ENCODE data around the gene NAALADL2.
"Not testable (repeated sequence)": the region's sequence is repeated elsewhere in the genome, so short reads cannot be mapped to it uniquely, and the experiment has no call there.

Gene NAALADL2

DNA sequence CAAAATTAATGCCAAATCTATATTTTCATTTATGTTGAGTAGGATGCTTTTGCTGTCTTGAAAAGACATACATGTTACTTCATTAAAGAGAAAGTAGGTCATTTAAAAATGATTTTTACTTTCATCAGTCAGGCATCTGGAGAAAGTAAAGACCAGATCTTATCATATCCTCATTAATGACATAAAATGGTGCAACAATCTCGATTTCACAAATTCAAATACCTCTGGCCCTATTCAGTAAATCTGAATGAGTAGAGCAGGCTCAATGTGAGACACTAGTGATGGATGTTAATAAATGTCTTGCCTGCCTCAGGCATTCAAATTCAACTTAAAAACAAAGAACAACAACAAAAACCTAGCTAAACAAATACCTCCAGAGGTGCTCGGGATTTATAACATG, 714.1 kb downstream of the NAALADL2 start:
- no peak for DNase-seq (ENCODE audit: low read depth, low spot score)

DNA sequence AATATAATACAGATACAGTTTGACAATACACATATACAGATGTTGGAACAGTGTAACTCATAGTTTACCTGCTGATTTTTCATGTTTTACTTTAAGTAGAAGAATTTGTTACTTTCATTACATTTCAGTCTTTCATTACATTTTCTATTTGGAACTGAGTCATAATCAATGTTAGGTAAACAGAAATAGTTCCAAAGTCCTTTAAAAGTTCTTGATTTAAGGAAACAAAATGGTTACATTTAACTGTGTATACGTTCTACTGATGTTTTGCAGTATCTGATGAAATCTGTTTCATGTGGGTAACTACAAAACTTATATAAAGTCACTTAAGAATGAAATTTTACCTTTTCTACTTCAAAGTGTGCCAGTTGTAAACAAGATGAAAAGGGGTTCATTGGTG, 721.2 kb downstream of the NAALADL2 start:
- DNase-seq (ENCODE audit: low read depth, low spot score): no peak

- DNase-seq (ENCODE audit: low read depth, low spot score): no peak
Observed at GRCh38 chr3:175585898-175586297, 726.8 kb downstream of the NAALADL2 start.

DNA sequence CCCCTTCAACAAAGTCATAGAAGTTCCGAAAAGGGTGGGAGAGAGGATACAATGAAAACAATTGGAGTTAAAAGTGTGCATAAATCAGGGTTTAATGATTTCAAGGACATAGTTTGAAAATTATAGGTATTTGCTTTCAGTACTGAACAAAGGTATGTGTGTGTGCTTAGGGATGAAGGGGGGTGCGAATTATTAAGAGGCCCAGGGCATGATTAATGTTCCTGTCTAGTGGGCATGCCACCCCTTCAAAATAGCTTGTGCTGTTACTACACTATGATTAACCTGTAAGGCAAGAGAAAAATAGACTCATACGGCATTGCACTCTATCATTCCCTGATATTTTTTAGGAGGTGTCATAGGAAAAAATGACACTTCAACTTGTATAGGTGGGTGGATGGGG, 731.6 kb downstream of the NAALADL2 start:
- DNase-seq (ENCODE audit: low read depth, low spot score): no peak

DNA sequence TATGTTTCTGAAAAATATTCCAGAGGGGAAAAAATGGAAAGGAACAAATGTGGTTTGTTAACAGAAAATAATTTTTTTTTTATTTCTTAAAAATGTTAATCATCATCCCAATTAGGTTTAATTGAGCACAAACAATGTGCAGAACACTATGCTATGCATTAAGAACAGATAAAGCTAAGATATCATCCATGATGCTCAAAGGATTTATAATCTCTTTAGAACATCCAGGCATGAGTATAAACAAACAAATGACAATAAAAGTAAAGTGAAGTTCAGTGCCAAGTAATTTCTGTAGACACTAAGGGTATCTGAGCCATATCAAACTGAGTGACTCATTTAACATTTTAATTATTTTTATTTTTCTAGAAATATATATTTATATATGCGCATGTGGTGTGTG, 732.2 kb downstream of the NAALADL2 start:
- no peak for DNase-seq (ENCODE audit: low read depth, low spot score)

DNA sequence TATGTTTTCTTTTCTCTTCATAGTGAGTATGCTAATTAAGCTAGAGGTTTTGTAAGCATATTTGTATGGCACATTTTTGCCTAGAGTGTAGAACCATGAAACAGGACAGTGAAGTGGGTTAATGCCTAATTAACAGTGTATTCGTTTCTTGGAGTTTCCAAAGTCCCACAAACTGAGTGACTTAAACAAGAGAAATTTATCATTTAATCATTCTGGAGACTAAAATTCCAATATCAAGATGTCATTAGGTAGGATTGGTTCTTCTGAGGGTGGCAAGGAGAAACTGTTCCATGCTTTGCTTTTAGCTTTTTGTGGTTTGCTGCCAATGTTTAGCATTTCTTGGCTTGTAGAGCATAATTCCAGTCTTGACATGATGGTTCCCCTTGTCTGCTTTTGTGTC, 734.2 kb downstream of the NAALADL2 start:
- no peak for DNase-seq (ENCODE audit: low read depth, low spot score)

- no peak for DNase-seq (ENCODE audit: low read depth, low spot score)
Observed at GRCh38 chr3:175598740-175599139, 739.6 kb downstream of the NAALADL2 start.

DNA sequence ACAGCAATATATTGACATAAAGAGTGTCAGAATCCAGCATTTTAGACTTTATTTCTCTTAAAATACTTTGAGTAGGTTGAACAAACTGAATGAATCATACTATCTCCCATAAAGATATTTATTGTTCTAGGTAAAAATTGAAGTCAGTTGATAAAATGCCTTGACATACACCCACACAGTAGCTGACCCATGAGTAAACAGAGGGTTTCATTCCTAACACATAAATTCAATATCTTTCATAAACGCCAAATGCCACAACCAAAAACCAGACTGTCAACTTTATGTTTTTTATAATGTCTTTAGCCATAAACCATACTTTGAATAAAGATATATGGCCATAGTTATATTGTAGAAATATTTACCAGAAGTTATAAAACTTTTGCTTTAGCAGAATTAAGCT, 742.4 kb downstream of the NAALADL2 start:
- DNase-seq (ENCODE audit: low read depth, low spot score): no peak

DNA sequence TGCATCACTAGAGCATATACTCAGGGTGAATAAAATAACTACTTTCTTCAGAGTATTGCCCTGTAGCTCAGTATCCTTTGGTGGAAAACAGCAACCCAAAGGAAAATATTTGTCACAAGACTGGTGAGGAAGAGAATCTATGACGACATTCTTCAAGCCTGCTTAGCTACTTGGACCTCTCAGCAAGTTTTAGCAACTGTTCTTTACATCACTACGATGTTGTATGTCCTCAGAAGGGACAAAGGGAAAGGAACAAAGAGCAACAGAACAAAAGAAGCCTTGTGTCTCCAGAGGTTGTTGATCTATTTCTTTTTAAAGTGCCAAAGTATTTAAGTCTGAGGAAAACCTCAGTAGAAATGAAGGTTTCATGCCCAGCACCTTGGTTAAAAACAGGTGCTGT, 746.7 kb downstream of the NAALADL2 start:
- no peak for DNase-seq (ENCODE audit: low read depth, low spot score)

DNA sequence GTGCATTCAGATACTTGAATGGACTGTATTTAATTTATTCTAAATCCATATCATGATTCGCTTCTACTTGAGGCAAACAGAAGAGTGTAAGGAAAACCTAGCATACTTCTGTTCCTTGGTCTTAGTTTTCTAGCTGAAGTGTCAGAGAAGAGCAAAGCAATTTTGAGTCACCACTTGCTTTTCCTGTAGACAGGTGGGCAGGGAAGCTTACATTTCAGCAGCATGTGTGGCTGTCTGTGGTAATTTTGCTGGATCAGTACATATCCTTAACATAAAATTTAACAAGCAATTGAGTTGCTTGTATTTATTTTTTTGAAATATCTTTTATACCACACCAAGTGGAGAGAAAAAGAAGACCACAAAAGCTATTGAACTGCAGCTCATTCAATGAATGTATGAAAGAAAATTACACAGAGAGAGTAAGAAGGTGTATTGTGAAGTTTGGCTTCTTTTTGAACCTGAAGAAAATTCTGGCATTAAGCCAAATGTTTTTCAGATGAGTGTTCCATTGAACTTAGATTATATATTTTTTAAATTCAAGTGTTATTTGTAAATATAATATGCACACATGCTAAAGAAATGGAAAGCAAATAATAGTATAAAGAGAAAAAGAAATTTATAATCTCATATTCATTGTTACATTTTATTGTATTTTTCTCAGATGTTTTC, 747.6 kb downstream of the NAALADL2 start:
- DNase-seq (ENCODE audit: low read depth, low spot score): no peak

DNA sequence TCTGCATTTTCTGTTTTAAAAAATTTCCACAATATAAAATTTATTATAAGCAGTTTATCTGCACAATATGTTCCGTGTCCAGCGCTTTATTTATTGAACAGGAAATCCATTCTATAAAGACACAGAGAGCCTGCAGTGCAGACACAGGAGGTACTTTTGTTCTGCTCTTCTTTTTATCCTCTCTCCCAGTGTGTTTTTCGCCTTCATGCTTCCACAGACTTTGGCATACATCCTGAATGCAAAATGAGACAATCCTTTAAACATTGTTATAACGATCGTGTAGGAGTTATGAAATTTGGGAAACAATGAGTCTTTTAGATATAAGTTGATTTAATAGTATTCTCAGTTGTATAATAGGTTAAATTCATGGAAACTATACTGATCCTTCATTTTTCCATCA, 749.2 kb downstream of the NAALADL2 start:
- no peak for DNase-seq (ENCODE audit: low read depth, low spot score)

DNA sequence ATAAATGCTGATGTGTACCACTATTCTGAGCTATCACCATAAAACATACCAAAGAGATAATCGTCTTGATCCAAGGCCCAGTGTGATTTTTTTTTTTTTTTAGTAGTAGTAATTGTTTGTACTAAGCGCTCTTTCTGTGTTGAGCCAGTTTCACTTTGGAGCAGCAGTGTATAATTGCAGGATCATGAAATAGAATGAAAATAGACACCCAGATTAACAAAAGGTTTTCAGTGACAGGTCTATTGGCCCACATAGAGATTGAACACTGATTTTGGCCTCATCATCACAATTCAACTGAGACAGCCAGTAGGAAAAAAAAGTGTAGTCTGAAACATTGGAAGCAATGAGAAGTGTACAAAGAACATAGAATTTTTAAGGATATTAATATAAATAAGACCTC, 749.8 kb downstream of the NAALADL2 start:
- no peak for DNase-seq (ENCODE audit: low read depth, low spot score)

- no peak for DNase-seq (ENCODE audit: low read depth, low spot score)
Observed at GRCh38 chr3:175612487-175613196, 753.5 kb downstream of the NAALADL2 start.

DNA sequence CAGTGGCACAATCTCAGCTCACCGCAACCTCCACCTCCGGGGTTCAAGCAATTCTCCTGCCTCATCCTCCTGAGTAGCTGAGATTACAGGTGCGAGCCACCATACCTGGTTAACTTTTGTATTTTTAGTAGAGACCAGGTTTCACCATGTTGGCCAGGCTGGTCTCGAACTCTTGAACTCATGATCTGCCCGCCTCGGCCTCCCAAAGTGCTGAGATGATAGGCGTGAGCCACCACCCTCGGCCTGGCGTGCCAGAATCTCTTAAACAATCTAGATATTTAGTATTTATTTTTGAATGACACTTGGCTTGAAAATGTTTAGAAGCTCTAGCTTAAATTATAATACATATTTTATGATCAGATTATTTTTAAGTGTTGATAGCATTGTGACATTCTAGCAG, 755.0 kb downstream of the NAALADL2 start:
- not testable (repeated sequence) for DNase-seq (ENCODE audit: low read depth, low spot score)

DNA sequence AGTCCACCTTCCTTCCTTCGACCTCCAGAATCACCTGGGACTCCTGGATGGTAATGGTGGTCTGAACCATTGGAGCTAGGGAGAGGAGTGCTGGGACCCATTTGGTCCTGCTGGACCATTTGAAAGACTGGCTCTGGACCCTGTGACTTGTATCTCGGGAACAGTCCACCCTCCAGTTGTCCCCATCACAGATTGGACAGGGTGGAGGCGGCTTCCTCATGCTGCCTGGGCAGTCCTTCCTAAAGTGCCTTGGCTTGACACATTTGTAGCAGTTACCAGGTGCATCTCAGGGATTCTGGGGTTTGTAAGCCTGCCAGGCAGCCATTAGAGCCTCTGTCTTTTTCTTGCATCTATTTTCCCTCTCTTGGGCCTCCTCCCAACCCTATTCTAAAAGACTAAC, 758.1 kb downstream of the NAALADL2 start:
- no peak for DNase-seq (ENCODE audit: low read depth, low spot score)

- no peak for DNase-seq (ENCODE audit: low read depth, low spot score)
Observed at GRCh38 chr3:175619369-175619768, 760.2 kb downstream of the NAALADL2 start.

- no peak for DNase-seq (ENCODE audit: low read depth, low spot score)
Observed at GRCh38 chr3:175620093-175620492, 761.0 kb downstream of the NAALADL2 start.

DNA sequence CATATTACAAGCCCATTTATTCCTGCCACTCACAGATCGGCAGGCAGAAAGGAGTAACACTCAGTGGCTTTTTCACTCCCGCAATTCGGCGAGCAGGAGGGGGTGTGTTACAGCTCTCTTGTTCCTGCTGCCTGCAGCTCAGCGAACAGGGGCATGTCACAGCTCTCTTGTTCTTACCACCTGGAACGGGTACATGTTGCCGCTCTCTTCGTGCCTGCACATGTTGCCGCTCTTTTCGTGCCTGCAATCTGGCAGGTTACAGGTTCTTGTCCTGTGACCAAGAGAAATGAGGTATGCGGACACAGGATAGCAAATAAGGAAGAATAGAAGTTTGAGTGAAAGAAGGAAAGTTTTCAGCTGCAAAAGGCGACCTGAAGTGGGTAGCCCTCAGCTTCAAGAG, 761.4 kb downstream of the NAALADL2 start:
- no peak for DNase-seq (ENCODE audit: low read depth, low spot score)

- no peak for DNase-seq (ENCODE audit: low read depth, low spot score)
Observed at GRCh38 chr3:175640958-175641357, 781.8 kb downstream of the NAALADL2 start.

GRCh38 chr3:175646865-175647264, 787.7 kb downstream of the NAALADL2 start:
- DNase-seq (ENCODE audit: low read depth, low spot score): no peak

- DNase-seq (ENCODE audit: low read depth, low spot score): no peak
Observed at GRCh38 chr3:175648899-175649298, 789.8 kb downstream of the NAALADL2 start.

GRCh38 chr3:175651716-175652115, 792.6 kb downstream of the NAALADL2 start:
- no peak for DNase-seq (ENCODE audit: low read depth, low spot score)

GRCh38 chr3:175655351-175655750, 796.2 kb downstream of the NAALADL2 start:
- DNase-seq (ENCODE audit: low read depth, low spot score): no peak

- DNase-seq (ENCODE audit: low read depth, low spot score): no peak
Observed at GRCh38 chr3:175656461-175656860, 797.3 kb downstream of the NAALADL2 start.
